GM18498 (cell line): ENCODE measurements around the gene HSDL1.
A peak's percentile ranks its signal among the peaks of the same experiment; 100 is the strongest.
"Not testable (repeated sequence)": the region's sequence is repeated elsewhere in the genome, so short reads cannot be mapped to it uniquely, and the experiment has no call there.

Experiments used
- ATAC-seq: cut with Tn5 transposase; IDR thresholded peaks from one replicate; pipeline ENCODE4 v1.9.1; 2021; ENCODE audit warnings: mild to moderate bottlenecking, moderate library complexity; ENCODE audit not compliant: unreplicated experiment

Gene HSDL1

DNA sequence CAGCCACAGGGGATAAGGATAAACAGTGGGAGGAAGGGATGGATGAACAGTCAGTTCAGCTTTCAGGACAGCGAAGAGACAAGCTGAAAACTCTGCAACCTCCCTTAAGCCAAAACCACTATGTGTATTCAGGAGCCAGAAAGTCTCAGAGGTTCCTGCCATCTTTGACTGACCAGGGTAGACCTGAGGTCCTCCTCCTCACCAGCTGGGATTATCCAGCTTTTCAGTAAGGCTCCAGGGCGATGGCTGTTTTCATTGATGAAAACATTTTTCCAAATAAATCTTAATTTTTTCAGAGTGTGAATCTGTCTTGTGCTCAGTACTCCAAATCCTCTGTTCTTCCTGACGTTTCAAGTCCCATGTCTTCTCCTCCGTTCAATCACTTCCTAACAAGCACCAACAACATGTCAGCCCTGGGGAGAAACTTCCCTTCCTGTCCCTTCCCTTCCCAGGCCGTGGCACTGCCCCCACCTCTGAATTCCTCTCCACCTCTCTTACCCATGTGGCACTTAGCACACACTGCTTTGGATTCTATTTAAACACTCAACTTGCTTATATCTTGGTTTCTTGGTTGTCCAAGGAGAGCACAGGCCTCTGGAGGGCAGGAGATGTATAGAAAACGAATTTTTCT is 5.2 kb downstream of the HSDL1 start:
- ATAC-seq, result no peak

DNA sequence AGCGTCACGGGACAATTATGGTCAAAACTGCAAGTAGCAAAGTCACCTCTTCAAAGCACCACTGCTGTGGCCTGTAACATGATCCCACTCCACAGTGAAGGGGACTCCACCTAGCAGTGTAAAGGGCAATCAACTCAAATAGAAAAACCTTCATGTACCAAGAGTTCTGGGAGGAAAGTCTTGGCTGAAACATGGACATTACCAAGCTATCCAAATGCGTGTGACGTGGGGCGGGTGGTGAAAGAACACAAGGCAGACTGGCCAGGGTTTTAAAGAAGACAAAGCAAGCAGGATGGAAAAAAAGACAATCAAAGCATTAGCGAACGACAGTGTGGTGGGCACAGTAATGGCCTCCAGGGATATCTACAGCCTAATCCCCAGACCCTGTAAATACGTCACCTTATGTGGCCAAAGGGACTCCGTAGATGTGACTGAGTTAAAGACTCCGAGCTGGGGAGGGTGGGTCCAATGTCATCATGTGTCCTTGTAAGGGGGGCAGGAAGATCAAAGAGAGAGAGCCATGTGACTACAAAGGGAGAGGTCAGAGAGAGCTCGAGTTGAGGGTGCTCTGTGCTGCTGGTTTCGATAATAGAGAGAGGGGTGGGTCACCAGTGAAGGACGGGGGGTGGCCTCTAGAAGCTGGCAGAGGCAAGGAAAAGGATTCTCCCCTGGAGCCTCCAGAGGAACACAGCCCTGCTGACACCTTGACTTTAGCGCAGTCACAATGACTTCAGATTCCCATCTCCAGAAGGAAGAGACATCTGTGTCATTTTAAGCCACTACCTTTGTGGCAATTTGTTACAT is 6.0 kb downstream of the HSDL1 start:
- ATAC-seq, result peak; percentile 82

DNA sequence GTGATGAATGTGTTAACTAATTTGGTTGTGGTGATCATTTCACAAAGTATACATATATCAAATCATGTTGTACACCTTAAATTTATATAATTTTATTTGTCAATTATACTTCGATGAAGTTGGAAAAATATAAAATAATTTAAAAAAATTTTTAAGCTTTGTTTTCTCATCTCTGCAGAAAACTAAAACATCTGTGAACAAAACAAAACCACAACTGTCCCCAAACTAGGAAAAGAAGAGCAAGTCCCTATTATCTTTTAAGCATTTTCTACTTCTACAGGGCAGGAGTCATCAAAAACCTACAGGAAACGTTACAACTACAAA is 6.5 kb downstream of the HSDL1 start:
- ATAC-seq, result no peak

DNA sequence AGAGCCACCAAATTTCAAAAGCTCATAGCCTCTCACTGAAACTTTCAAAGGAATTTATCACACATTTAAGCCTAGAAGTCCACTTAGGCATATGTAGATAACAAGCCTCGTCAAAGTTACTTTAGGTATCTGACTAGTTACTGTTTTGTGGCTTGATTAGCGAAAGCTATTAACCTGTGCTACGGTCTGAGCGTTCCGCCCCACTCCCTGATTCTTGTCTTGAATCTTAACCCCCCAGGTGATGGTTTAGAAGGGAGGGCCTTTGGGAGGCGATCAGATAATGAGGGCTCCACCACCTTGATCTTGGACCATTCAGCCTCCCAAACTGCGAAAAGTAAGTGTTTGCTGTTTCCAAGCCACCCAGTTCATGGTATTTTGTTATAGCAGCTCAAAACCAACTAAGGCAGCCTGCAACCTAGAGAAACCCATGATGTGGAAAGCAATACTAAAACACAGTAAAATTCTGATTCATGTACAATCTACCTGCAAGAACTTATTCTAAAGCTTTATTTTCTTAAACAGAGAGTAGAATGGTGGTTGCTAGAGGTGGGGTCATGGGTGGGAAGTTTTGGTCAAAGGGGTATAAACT is 7.1 kb downstream of the HSDL1 start:
- no peak for ATAC-seq

DNA sequence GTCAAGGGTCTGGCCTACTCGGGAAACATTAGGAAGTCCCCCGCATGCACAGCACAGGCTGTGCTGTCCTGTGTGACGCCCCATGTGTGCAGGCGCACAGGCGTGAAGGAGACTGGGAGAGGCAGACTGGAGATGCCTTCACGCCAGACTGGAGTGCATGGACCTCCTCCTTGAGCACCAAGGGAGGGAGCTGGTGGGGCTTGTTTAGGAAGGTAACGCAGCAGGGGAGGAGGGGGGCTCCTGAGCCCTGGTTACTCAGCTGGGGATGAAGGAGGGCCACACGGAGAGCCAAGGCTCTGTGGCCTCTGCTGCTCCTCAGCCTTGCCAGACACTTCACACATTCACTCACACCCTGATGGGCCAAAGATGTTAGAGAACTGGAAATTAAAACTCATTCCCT is 7.7 kb downstream of the HSDL1 start:
- ATAC-seq, result no peak

DNA sequence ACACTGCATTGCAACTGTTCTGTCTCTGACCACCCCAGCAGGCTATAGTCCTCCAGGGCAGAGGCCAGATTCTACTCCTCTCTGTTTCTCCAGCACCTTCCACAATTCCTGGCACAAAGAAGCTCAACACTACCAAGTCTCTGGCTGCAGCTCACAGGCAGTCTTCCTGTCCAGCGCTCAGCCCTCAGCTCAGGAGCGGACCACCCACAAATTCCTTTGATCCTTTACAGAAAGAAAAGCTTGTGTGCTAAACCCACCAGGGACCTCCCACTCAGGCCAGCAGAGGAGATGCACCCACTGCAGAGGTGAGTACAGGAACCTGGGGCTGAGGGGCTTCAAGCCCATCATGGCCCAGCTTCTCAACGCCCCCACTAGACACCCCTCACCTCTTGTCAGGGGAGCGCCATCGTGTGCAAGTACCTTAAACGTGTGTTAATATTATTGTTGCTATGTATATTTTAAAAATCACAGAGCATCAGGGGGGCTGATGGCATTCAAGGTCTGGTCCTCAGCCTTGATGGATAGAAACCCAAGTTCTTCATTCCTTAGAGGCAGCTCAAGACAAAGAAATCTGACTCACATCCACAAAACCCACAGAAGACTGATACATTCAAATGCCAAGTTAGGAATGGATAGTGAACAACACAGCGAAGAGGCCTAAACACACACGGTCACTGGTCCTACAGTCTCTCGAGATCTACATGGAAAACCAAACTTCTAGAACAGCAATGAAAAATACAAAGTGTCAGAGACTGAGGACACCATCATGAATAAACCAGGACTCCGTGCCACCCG is 8.4 kb downstream of the HSDL1 start:
- ATAC-seq, result no peak

DNA sequence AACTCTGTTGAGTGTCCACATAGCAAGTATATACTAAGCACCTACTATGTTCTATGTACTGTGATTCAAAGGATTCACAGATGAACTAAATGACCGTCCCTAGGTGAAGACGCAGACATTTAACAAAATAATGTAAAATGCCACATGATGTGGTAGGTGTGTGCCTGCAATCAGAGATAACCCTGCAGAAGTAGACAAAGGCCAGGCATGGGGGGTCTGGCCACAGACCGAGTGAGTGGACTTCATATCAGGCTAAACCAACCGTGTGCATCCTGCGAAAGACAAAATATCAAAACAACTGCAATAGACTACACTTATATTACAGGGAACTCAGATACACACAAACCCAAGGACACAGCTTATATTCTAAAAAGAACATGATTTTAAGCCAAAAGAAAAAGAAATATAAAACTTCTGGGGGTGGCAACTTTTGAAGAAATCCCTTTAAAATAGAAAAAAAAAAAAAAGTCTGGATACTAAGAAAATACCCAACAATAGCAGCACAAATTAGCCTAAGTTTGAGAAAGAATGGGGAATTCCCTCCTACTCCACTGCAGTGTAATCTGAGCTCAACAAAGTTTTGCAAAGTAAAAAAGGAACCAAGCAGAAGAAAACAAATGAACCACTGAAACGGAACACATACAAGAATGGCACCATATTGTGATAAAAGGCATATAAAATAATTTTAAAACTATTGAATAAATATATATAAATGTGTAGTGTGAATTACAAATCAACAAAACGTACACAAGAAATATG is 12.3 kb downstream of the HSDL1 start:
- ATAC-seq, result no peak

DNA sequence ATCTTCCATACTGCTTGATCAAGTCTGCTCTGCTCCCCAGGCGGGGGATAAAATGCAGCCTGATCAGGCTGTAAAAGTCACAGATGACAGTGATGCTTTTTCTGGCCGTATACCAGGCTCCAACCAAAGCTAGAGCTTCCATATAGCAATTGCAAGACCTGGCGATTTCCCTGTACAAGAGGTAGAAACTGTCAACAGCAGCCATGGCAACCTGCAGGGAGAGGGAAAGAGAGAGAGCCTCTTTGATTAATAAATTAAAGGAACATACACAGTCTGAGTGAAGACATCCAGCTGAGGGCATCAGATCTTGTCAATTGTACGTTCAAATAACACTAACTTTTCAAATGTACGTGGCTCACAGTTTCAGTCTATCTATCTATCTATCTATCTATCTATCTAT is 13.9 kb downstream of the HSDL1 start:
- ATAC-seq, result no peak

DNA sequence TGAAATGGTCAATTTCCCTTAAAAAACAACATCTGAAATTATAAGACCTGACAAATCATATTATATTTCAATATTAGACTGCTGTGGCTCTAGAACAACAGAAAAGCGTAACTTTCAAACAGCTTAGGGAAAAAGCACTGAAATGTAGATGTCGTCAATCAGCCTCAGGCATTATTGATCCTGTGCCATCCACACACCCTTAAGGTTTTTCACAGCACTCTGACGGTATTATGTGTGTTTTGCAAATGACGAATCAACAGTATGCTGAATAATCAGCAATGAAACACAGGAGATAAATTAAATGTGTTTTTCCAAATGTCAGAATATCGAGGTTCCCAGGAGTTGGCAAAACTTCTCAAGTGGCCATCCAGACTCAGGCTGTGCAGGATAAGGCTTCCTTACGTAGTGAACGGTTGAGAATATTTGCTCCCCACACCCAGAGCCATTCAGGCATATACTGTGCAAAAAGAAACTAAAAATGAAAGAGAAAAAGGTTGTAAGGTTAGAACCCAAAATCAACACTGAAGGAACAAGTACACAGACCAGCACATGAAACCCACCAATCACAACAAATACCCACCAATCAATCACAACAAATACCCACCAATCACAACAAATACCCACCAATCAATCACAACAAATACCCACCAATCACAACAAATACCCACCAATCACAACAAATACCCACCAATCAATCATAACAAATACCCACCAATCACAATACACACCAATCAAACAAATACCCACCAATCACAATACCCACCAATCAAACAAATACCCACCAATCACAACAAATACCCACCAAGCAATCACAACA is 20.5 kb downstream of the HSDL1 start:
- ATAC-seq, result no peak

DNA sequence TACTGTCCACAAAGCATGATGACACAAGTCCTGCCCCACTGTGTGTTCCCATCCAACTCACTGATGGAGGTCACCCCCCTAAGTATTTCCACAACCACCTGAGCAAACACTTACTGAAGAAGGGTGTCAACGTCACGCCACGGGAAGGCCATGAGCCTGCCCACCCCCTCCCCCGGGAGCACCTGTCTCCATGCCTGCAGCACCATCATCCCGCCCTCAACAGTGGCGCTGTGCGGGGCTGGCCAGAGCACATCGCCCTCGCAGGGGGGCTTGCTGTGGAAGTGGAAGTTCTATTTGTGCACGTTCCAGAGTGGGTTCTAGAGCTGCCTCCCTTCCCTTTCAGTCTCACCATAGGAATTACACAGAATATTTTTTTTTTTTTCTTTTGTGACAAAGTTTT is 24.0 kb downstream of the HSDL1 start:
- no peak for ATAC-seq

DNA sequence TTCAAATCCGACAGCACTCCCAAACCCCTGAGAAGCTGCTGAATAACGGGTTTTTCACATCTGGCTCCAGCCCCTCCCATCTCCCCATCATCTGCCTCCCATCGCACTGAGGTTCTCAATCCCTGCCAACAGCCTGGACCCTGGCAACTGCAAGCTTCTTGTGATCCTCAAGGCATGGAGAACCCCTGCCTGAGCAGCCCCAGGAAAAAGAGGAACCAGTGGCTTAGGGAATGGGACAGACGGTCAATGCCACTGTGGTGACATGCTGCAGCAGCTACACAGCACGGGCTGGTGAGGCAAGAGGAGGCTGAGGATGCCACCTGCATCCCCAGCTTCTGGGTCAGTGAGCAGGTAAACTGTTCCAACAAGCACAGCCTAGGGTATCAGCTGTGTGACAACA is 25.0 kb downstream of the HSDL1 start:
- no peak for ATAC-seq

DNA sequence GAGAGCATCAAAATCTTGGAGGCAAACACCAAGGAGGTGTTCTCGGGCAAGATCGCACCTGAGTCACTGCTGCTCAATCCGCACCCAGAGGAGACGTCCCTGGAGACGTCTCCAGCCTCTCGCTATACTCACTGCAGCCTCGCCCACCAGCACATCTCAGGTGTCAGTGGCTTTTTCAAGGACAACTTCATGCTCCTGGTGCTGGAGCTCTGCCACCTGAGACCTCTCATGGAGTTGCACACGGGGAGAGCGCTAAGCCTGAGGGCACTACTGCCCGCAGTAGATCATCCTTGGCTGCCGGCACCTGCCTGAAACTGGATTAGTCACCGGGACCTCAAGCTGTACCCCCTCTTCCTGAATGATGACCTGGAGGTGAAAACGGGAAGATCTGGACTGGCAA is 25.6 kb downstream of the HSDL1 start:
- ATAC-seq, result no peak

DNA sequence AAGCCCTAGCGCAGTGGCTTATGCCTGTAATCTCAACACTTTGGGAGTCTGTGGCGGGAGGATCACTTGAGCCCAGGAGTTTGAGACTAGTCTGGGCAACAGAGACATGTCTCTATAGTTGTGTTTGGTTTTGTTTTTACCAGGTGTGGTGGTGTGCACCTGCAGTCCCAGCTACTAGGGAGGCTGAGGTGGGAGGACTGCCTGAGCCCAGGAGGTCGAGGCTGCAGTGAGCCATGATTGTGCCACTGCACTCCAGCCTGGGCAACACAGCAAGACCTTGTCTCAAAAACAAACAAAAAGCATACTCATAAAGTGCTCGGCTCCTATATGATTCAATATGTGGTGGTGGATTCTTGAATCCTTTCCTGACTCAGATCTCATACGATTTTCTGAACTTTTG is 26.7 kb downstream of the HSDL1 start:
- ATAC-seq, result not testable (repeated sequence)

DNA sequence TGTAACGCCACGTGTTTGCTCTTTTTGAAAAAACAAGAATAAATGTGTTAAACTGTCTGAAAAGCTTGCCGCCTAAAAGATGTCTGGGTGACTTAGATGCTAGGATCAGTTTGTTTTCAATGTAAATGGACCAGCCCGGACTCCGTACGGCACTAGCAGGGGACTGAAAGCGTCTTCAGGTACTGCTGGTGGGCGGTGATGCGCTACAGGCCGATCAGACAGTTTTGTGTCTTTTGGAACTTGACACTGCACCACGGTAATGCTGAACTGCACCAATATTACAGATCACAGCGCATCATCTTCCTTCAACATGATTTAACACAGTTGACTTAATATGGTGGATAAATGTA is 27.5 kb downstream of the HSDL1 start:
- peak; percentile 2 for ATAC-seq

DNA sequence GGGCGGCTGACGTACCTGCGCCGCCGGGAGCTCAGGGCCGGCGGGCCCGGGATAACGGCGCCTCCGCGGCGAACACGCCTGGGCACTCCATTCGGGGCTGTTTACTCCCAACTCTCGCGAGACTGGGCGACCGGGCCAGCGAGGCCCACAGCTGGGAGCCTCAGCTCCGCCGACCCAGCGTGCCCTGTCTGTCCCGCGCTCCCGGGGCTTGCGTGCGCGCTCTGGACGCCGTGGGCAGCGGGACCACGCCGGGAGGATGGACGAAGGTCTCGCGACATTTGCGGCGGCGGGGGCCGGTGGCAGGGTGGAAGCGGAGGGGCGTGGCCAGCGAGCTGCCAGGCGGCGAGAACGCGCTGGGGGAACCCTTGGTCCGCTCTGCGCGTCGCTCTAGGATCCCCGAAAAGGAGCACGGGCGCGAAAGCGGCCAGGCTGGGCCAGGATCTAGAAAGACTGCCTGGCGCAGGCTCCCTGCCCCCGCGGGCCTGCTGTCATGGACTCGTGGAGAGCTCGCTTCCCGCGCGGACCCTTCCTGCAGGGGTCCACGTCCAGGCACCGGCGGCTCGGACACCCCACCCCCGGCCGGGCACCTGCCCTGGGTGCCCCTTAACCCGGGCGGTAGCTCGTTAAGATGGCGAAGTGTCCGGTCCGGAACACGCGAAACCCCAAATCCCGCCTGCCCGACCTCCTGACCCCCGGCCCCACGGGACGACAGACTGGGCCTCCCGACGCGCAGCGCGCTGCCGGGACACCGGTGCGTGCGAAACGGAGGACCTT is 28.1 kb downstream of the HSDL1 start, which contains the start of gene MBTPS1:
Gene MBTPS1 (minus strand): TSS at position 223 of the 774 bp plus-strand sequence. CDS start 15,159 bp downstream, outside the sequence.
- peak; percentile 93 for ATAC-seq

DNA sequence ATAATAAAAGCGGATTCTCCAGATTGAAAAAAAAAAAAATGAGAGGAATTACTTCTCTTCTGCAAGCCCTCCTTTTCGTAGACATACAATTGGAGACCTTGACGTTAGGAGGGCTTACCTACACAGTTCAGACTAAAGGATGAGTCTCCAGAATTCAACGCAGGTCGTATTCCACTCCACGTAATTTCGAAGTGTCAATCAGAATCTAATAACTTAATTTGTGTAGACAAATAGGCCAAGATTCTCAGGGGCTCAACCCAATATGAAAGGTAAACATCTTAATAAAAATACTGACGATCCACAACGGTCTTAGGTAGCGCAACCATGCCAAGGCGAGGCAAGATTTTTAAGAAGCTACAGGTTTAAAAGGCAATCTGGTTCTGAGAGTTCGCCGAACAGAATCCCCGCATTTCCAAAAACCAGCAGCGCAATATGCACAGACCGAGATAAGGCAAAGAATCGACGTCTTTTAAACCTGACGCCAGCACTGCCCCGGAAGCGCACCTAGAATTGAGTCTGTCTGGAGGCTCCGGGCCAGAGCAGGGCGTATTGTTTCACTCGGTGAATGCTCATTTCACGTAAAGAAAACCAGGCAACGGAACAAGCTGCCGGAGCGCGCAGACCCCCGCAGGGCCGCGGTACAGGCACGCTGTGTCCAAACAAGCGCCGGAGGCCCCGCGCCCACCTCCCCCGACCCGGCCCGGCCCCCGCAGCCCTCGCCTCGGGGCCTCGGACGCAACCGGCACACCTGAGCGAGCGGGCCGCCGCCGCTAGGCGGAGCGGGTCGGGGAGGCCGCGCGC is 28.9 kb downstream of the HSDL1 start:
- peak; percentile 31 for ATAC-seq

DNA sequence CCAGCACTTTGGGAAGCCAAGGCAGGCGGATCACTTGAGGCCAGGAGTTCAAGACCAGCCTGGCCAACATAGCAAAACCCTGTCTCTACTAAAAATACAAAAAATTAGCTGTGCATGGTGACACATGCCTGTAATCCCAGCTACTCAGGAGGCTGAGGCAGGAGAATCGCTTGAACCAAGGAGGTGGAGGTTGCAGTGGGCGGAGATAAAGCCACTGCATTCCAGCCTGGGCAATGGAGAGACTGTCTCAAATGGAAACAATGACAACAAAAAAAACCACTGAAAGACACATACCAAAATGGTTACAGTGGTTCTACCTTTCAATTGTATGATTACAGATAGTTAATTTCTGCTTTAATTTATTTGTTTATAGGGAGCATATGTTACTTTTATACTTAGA is 33.0 kb downstream of the HSDL1 start:
- ATAC-seq, result not testable (repeated sequence)

DNA sequence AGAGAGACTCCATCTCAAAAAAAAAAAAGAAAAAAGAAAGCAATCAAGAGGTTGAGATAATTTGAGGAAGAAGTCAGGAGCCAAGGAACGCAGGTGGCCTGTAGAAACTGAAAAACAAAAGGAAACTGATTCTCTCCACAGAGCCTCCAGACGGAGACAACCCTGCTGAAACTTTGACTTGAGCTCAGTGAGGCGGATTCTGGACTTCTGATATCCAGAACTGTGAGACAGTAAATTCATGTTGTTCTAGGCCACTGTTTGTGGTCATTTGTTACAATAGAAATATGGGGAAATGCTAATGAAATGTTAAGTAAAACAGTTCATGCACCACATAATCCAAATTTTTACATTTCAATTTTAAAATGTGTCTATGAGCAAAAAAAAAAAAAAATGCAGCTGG is 33.5 kb downstream of the HSDL1 start:
- no peak for ATAC-seq
